GM21390 (cell line): ENCODE measurements around the gene HS6ST1.

Source experiments
- ATAC-seq: cut with Tn5 transposase; IDR thresholded peaks from one replicate; pipeline ENCODE4 v1.9.1; 2021; ENCODE audit not compliant: unreplicated experiment

Gene HS6ST1

GRCh38 chr2:128318776-128319464 is at the start of gene HS6ST1:
HS6ST1 (minus strand) TSS chr2:128318868; CDS start chr2:128318563, 305 bp downstream.
- ATAC-seq: peak; percentile 60

- ATAC-seq: no peak
These were observed 49.1 kb upstream of the HS6ST1 start for GRCh38 chr2:128367601-128368359.

- ATAC-seq: no peak
These were observed 48.2 kb upstream of the HS6ST1 start for GRCh38 chr2:128366713-128367511.

- ATAC-seq: no peak
These were observed 46.7 kb upstream of the HS6ST1 start for GRCh38 chr2:128365217-128365905.

- no peak for ATAC-seq
These were observed 45.8 kb upstream of the HS6ST1 start for GRCh38 chr2:128364441-128364911.

- ATAC-seq: no peak
These were observed 45.3 kb upstream of the HS6ST1 start for GRCh38 chr2:128363934-128364361.

- no peak for ATAC-seq
These were observed 44.2 kb upstream of the HS6ST1 start for GRCh38 chr2:128362889-128363228.

GRCh38 chr2:128362176-128362888 is 43.7 kb upstream of the HS6ST1 start:
- no peak for ATAC-seq

- no peak for ATAC-seq
These were observed 42.9 kb upstream of the HS6ST1 start for GRCh38 chr2:128361376-128362131.

- no peak for ATAC-seq
These were observed 42.0 kb upstream of the HS6ST1 start for GRCh38 chr2:128360711-128361110.

GRCh38 chr2:128359841-128360240 is 41.2 kb upstream of the HS6ST1 start:
- ATAC-seq: no peak

GRCh38 chr2:128358941-128359731 is 40.5 kb upstream of the HS6ST1 start:
- ATAC-seq: no peak

GRCh38 chr2:128357506-128358370 is 39.1 kb upstream of the HS6ST1 start:
- no peak for ATAC-seq

GRCh38 chr2:128356127-128356526 is 37.5 kb upstream of the HS6ST1 start:
- ATAC-seq: no peak

- ATAC-seq: no peak
These were observed 36.2 kb upstream of the HS6ST1 start for GRCh38 chr2:128354726-128355470.

GRCh38 chr2:128354161-128354560 is 35.5 kb upstream of the HS6ST1 start:
- no peak for ATAC-seq

GRCh38 chr2:128350736-128351135 is 32.1 kb upstream of the HS6ST1 start:
- no peak for ATAC-seq
